GM18505 (cell line): ENCODE results near the gene TMEM125.

ENCODE experiments used
- ATAC-seq: cut with Tn5 transposase; IDR thresholded peaks from one replicate; pipeline ENCODE4 v1.9.1; 2021; ENCODE audit not compliant: unreplicated experiment
- POLR2A ChIP-seq: IDR thresholded peaks from 4 replicates; pipeline ENCODE4 v1.6.1; 2011; ENCODE audit warnings: borderline replicate concordance; ENCODE audit not compliant: insufficient read depth, insufficient read length; ENCODE audit errors: extremely low read depth

TMEM125 gene

DNA sequence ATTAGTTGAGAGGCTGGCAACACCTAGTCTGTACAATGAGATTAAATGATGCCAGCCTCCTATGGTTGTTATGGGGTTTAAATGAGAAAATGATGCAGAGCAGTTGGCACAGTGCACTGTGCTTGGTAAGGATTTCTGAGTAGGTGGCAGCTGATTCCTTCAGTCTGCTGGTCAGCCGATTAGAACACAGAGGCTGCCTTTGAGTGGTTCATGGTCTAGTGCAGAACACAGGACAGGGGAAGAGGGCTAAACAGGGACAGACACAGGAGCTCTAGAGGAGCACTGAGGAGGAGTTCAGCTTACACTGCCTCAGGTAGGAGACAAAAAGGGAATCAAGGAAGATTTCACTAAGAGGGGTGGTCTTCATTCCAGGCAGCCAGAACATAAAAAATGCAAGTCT, 32.4 kb downstream of the TMEM125 start:
- ATAC-seq: no peak
- TF ChIP-seq POLR2A: no peak

DNA sequence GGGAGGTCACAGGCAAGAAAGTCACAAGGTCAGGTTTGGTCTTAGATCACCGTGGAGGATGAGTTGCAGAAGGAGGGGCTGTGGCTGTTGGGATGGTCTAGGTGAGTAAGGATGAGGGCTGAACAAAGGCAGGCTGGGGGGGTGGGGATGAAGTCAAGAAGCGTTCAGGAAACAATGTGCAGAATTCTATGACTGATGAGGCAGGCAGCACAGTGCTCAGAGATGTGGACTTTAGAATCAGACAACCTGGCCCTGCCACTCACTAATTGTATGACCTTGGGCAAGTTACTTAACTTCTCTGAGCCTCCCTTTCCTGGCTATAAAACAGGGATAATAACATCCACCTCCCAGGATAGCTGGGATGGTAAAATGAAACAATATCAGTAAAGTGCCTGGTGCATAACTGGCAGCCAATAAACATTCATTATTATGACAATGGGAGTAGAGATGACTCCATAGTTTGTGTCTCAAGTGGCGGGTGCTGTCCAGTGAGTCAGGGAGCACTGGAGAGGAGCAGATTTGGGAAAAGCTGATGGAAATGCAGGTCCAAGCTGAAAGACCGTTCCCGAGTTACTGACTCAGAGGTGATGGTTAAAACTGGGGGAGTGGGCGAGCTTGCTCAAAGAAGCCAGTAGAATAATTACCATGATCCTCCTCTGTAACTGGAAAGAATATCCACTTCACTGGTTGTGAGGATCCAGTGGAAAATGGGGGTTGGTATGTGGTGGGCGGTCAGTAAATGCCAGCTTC, 33.1 kb downstream of the TMEM125 start:
- no peak for ATAC-seq
- TF ChIP-seq POLR2A: no peak

DNA sequence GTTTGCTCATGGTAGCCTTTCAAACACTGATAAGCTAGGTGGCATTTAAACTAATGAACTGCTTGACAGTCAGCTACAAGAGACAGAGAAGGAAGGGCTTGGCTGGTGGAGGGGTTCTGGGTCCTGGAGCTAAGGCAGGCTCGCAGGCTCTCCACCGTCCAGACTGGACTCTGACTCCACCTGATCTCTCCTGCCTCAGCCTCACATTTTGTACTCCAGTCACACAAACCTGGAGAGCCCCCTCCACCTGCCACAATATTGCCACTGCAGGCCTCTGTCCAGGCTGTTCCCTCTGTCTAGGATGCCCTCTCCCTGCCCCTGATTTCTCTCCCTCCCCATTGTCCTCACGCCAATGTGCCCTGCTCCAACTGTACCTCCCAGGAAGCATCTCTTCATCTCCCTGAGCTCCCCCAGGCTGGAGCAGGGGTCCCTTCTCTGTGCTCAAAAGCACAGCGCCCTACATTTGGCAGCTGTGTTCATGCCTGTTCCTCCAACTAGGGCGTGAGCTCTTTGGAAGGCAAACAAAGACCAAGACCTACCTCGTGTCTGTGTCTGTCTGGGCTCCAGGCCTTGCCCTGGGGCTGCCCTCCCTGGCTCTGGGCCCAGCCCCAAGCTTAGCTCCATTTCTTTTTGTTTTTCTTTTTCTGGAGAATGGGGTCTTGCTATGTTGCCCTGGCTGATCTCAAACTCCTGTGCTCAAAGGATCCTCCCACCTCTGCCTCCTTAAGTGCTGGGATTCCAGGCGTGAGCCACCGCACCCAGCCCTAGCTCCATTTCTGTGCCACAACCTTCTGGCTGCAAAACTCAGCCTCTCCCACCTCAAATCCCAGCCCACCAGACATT, 33.9 kb downstream of the TMEM125 start:
- TF ChIP-seq POLR2A: no peak
- ATAC-seq: no peak

DNA sequence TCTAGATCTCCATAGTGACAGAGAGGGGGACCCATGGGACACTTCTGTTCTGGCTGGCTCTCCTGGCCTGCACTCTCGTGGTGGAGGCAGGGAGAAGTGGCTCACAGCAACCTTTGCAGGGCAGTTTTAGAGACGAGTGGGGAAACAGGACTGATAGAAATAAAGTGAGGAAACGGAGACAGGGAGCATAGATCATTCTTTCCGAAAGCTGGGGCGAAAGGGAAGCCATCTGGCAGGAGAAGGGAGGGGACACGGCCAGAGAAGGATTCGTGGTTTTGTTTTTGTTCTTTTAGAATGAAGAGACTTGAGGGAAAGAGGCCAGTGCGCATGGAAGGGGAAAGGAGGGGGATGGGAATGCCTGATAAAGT, 34.5 kb downstream of the TMEM125 start:
- no peak for TF ChIP-seq POLR2A
- ATAC-seq: no peak

DNA sequence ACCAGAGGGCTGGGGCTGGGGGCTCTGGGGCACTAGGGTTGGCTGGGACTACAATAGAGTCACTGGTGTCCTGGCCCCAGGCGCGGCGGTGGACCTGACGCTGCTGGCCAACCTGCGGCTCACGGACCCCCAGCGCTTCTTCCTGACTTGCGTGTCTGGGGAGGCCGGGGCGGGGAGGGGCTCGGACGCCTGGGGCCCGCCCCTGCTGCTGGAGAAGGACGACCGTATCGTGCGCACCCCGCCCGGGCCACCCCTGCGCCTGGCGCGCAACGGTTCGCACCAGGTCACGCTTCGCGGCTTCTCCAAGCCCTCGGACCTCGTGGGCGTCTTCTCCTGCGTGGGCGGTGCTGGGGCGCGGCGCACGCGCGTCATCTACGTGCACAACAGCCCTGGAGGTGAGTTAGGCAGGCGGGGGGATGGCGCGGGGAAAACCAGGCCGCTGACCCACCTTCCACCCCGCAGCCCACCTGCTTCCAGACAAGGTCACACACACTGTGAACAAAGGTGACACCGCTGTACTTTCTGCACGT, 35.1 kb downstream of the TMEM125 start:
- no peak for ATAC-seq
- no peak for TF ChIP-seq POLR2A

DNA sequence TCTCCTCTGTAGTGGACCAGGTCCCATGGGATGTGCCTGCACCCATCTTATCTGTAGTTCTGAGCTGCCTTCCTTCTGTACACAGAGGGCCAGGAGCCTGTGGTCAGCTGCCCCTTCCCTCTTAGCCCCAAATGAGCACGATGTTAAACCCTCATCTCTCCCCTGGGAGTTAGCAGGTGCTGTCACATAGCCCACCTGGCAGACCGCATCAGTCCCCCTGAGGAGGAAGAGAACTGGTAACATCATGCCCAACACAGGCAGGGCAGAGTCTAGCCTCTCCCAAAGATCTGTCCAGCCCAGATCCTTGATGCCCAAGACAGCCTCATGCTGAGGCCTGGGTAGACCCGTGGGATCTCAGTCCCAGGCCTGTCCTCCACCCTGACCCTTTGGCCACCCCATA, 35.7 kb downstream of the TMEM125 start:
- TF ChIP-seq POLR2A: no peak
- ATAC-seq: no peak

DNA sequence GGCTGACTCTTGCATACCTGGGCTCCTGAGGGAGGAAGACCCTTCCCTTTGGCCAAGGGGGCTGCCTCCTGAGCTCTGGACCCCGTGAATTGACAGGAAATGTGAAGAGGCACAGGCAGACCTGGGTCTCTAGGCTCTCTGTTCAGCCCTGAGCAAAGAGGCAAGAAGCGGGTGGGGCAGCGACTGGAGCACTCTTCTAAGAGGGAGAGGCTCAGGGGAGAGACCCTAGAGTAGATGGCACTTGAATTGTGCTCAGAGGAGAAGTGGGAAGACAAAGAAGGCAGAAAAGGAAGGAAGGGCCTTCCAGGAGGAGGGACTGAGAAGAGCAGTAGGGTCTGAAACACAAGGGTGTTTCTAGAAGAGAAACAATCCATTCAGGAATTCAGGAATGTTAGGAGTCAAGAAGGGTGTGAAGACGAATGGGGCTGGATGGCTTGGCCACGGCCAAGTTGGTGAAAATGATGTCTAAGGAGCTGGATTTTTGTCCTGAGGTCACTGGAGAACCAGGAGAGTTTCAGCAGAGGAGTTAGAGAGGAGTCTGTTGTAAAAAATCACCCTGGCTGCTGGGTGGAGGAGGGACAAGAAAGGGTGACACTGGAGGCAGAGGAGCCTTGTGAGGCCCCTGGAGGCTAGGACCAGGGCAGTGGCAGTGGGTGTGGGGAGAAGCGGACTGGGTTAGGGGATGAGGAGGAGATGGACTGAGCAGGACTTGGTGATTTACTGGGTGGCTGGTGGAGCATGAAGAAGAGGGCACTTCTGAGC, 36.3 kb downstream of the TMEM125 start:
- ATAC-seq: no peak
- TF ChIP-seq POLR2A: no peak

DNA sequence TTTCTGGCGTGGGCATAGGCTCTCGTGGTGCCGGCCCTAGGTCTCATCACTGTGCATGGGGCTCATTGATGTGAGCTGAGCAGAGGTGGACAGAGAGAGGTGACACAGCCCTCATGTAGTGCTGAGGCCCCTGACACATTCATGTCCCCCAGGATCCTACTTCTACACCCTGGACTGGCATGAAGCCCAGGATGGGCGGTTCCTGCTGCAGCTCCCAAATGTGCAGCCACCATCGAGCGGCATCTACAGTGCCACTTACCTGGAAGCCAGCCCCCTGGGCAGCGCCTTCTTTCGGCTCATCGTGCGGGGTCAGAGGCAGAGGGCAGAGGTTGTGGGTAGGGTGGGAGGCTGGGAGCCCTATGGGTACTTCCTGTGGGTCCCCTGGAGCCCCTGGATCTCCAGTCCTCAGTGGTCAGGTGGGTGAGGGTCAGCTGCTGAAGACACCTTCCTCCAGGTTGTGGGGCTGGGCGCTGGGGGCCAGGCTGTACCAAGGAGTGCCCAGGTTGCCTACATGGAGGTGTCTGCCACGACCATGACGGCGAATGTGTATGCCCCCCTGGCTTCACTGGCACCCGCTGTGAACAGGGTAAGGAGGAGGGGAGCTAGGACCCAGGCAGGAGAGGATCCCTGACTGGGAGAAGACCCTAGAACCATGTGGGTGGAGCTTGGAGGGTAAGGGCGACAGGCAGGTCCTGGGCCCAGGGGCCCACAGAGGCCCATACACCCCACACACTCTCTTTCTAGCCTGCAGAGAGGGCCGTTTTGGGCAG, 37.1 kb downstream of the TMEM125 start:
- no peak for TF ChIP-seq POLR2A

DNA sequence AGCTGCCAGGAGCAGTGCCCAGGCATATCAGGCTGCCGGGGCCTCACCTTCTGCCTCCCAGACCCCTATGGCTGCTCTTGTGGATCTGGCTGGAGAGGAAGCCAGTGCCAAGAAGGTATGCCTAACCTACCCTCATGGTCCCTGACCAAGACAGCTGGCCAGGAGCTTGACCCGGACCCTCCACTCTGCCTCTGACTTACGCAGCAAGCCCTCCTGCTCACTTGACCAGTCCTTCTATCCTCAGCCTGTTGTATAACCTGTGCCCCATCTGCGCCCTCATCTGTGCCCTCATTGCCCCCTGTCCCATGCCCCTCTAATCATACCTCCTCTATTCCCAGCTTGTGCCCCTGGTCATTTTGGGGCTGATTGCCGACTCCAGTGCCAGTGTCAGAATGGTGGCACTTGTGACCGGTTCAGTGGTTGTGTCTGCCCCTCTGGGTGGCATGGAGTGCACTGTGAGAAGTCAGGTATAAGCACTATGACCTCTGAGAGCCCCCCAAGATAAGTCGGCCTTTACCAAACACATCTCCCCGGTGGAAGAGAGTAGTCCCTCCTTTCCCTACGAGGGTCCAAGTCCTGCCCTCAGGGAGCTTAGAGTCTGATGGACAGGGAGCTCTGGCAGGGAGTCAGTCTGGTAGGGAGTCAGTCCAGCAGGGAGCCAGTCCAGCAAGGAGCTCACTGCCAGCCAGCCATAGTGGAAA, 37.8 kb downstream of the TMEM125 start:
- TF ChIP-seq POLR2A: no peak
- ATAC-seq: no peak

More for the DNA sequence above, 37.1 kb downstream of the TMEM125 start:
- no peak for ATAC-seq

DNA sequence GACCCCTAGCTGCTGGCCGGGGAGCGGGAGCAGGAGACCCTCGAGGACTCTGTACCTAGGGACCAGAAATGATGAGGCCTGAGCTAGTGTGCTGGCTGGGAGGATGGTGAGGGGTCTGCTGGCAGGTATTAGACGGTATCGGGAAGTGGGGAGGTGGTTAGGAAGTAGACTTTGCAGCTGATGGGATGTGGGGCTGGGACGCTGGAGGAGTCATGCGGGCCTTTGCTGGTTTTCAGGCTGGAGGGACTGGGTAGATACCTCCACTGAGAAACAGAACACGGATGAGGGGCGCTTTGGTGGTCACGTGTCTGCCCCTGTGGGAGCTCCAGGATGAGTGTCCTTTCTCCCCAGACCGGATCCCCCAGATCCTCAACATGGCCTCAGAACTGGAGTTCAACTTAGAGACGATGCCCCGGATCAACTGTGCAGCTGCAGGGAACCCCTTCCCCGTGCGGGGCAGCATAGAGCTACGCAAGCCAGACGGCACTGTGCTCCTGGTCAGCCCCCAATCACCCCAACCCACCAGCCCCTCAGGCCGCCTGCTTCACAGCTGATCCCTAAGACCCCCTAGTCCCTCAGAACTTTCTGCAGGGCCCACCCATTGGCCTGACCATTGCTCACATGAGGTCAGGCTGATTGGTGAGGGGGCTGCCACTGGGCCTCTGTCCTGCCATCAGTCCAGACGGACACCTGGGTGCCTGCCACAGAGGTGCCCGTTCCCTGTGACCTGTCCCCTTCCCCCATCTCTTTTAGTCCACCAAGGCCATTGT, 39.0 kb downstream of the TMEM125 start:
- no peak for TF ChIP-seq POLR2A
- ATAC-seq: no peak

DNA sequence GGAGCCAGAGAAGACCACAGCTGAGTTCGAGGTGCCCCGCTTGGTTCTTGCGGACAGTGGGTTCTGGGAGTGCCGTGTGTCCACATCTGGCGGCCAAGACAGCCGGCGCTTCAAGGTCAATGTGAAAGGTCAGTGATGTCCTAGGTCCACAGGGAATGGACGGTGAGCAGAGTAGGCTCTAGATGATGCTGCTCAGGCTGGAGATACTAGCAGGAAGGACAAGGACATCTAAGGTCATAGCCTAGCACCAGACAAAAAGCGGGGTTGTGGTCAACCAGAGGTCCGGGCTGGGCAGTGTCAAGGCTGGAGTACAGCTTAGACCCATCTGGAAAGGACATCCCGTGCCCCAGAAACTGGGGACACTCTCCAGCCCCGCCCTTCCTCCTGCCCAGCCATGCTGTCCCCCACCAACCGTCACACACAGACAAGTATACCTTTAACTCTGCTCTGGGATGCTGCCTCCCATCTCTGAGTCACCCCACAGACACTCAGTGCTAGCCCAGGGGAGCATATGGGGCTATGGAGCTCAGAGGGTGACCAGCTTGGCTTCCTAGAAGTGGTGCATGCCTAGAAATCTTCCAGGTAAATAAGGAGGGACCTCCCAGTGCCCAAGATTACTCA, 39.7 kb downstream of the TMEM125 start:
- no peak for ATAC-seq
- TF ChIP-seq POLR2A: no peak

DNA sequence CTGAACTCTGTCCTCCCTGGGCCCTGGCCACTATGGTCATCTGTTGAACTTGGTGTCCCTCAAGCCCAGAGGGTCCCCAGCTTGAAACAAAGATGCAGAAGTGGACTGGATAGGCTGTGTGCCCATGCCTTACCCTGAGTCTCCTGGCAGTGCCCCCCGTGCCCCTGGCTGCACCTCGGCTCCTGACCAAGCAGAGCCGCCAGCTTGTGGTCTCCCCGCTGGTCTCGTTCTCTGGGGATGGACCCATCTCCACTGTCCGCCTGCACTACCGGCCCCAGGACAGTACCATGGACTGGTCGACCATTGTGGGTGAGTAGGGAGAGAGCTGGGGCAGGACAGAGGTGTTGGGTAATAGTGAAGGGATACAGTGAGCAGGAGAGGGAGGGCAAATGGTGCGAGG, 41.7 kb downstream of the TMEM125 start:
- no peak for TF ChIP-seq POLR2A
- no peak for ATAC-seq

DNA sequence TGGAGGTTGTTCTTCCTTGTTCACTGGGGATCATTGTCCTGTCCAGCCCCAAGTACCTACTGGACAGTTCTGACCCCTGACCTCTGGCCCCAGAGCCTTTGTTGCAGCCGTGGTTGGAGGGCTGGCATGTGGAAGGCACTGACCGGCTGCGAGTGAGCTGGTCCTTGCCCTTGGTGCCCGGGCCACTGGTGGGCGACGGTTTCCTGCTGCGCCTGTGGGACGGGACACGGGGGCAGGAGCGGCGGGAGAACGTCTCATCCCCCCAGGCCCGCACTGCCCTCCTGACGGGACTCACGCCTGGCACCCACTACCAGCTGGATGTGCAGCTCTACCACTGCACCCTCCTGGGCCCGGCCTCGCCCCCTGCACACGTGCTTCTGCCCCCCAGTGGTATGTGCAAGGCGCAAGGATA, 42.4 kb downstream of the TMEM125 start:
- no peak for TF ChIP-seq POLR2A
- no peak for ATAC-seq
